ENCODE results near the gene MYLK. TPM values are rescaled to one million over a fixed set of nuclear protein-coding genes. Genes with fewer than 3 reads are reported as not detected.

The MYLK gene
- polyA plus RNA-seq, 1 donor from 2014 or later = 2.4 TPM

DNA sequence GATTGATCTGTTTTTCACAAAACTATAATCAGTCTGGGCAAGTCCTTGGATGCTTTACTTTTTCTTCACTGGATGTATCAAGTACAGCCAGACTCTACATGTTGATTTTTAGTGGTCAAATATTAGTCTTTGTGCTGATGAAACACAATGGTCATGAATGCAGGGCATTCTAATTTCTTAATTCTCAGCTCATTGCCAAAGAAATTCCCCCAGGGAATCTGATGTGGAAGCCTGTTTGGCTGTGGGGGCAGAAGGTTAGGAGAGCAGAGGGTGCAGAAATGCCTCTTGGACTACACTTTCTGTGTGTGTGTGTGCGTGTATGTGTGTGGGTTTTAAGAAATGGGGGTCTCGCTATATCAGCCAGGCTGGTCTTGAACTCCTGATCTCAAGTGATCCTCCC, 250.6 kb downstream of the MYLK start:
- H3K4me3 Mint-ChIP-seq = peak overlapping the region in 1 of 4 donors; percentile 76
- H3K27ac Mint-ChIP-seq = no peak overlapping the region
- H3K36me3 Mint-ChIP-seq = peaks cover 13% of the 10 kb centered on the region
- no peaks in the 10 kb centered on the region for H3K9me3 Mint-ChIP-seq
- peaks cover 0 to 2% (median 0%) of the 10 kb centered on the region in 3 donors for H3K4me1 Mint-ChIP-seq
- H3K27me3 Mint-ChIP-seq = no peaks in the 10 kb centered on the region

GRCh38 chr3:123632161-123632655, 251.9 kb downstream of the MYLK start:
- Mint-ChIP-seq H3K36me3 (peaks cover 11% of the 10 kb centered on the region), H3K4me1 (peaks cover 0 to 2% (median 0%) of the 10 kb centered on the region in 3 donors), H3K4me3 (no peak overlapping the region), H3K27ac (no peak overlapping the region), H3K27me3 (peaks cover 3% of the 10 kb centered on the region), H3K9me3 (no peaks in the 10 kb centered on the region)

DNA sequence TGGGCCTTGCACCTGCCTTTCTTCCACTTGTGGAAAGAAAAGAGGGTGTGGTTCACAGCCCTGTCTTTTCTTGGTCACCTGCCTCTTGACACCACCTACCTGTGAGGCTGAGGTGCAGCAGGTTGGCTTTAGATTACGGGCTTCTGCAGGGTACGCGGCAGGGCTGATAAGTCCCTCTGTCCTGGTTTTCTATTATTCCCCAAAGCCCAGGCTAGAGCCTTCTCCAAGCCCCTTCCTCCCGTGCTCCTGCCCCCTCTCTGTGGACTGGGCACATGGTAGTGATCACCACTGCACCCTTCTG, 254.4 kb downstream of the MYLK start:
- Mint-ChIP-seq H3K27me3 (peaks cover 5% of the 10 kb centered on the region), H3K4me3 (no peak overlapping the region), H3K9me3 (no peaks in the 10 kb centered on the region), H3K27ac (no peak overlapping the region), H3K36me3 (peaks cover 7% of the 10 kb centered on the region), H3K4me1 (peaks cover 0 to 2% (median 0%) of the 10 kb centered on the region in 3 donors)

- H3K27me3 Mint-ChIP-seq = peaks cover 5% of the 10 kb centered on the region
- no peak overlapping the region for H3K4me3 Mint-ChIP-seq
- peaks cover 7% of the 10 kb centered on the region for H3K36me3 Mint-ChIP-seq
- peaks cover 0 to 2% (median 0%) of the 10 kb centered on the region in 3 donors for H3K4me1 Mint-ChIP-seq
- no peak overlapping the region for H3K27ac Mint-ChIP-seq
- no peaks in the 10 kb centered on the region for H3K9me3 Mint-ChIP-seq
Observed at GRCh38 chr3:123628996-123629746, 255.0 kb downstream of the MYLK start.

DNA sequence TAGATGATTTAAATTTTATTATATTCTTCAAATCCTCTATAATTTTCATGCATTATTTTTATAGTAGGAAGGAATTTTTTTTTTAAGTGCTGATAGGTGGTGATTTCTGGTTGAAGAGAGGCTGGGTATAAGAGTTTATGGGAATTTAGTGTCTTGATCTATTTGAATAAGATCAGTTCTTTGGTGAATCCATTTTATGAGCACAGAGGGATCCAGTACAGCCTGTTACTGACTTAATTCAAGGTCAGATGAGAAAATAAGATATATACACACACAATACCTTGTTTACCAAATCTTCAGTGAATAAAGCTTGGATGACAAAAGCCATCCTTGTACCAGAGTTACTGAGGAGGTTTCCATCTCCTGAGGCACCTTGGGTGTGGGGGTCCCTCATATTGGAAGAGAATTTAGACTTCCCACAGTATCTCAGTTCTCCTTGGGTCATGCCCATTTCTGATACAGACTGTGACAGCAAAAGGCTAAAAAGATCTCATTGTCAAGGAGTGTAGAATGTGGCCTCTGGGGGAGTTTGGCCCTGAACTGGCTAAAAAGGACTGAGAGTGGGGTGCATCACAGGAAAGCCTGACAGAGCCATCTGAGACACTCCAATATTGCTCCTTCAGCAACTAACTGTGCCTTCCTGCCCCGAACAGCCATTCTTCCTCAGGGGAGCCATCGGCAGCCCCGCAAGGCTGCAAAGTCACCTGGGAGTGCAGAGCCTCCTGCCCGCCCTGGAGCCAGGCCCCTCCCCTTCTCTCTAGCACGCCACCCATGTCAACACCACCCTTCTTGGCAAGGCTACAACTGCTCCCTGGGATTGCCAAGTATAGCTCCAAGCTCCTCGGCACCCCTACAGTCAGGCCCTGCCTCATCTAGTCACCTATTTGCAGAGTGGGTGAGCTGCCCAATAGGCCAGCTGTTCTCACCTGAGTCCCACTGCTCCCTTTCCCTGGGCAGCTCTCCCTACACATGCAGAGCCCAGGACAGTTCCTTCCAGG, 256.2 kb downstream of the MYLK start:
- H3K9me3 Mint-ChIP-seq = no peaks in the 10 kb centered on the region
- H3K4me1 Mint-ChIP-seq = no peaks in the 10 kb centered on the region
- H3K27ac Mint-ChIP-seq = no peak overlapping the region
- H3K4me3 Mint-ChIP-seq = no peak overlapping the region
- peaks cover 5% of the 10 kb centered on the region for H3K27me3 Mint-ChIP-seq
- H3K36me3 Mint-ChIP-seq = peaks cover 3% of the 10 kb centered on the region

DNA sequence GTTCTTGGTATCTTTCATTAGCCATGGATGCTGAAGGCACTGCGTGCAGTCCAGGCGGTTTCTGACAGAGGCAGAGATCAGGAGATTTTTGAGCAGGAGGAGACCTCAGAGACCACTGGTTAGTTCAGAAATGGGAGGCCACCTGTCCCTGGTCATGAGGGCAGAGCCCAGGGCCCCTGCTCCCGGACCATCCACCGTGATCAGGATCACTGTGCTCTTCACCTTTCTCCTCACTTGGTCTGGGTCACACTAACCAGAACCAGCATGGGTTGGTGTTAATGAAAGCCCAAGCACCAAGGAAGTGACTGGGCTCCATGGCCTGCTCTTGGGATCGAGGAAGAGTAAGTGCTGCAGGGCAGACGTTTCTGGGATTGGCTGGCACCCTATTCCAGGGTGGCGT, 257.3 kb downstream of the MYLK start:
- Mint-ChIP-seq H3K27me3 (peaks cover 5% of the 10 kb centered on the region), H3K36me3 (peaks cover 3% of the 10 kb centered on the region), H3K4me1 (no peaks in the 10 kb centered on the region), H3K9me3 (no peaks in the 10 kb centered on the region), H3K4me3 (no peak overlapping the region), H3K27ac (no peak overlapping the region)

DNA sequence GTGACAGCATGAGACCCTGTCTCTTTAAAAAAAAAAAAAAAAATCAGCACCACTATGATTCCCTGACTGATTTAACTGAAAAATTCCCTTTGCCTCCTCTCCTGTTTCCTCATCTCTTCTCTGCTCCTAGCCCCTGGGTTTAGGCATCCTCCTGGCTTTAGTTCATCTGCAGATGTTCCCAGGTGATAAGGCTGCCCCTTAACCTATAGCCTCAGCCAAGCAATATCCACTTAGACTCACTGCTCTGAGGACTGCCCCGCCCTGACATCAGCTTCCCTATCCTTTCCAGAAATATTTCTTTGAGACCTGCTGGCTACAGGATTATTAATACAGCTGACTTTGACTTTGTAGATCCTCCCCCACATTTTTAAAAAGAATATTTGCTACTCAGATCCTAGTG, 259.8 kb downstream of the MYLK start:
- H3K9me3 Mint-ChIP-seq = no peaks in the 10 kb centered on the region
- no peak overlapping the region for H3K27ac Mint-ChIP-seq
- H3K4me3 Mint-ChIP-seq = no peak overlapping the region
- H3K36me3 Mint-ChIP-seq = peaks cover 1% of the 10 kb centered on the region
- no peaks in the 10 kb centered on the region for H3K4me1 Mint-ChIP-seq
- peaks cover 5% of the 10 kb centered on the region for H3K27me3 Mint-ChIP-seq

GRCh38 chr3:123623346-123623880, 260.7 kb downstream of the MYLK start:
- Mint-ChIP-seq H3K4me3 (no peak overlapping the region), H3K9me3 (no peaks in the 10 kb centered on the region), H3K36me3 (no peaks in the 10 kb centered on the region), H3K27ac (no peak overlapping the region), H3K4me1 (peaks cover 0 to 2% (median 0%) of the 10 kb centered on the region in 3 donors), H3K27me3 (peaks cover 5% of the 10 kb centered on the region)

- H3K36me3 Mint-ChIP-seq = no peaks in the 10 kb centered on the region
- no peaks in the 10 kb centered on the region for H3K9me3 Mint-ChIP-seq
Observed at GRCh38 chr3:123622766-123623165, 261.4 kb downstream of the MYLK start.

DNA sequence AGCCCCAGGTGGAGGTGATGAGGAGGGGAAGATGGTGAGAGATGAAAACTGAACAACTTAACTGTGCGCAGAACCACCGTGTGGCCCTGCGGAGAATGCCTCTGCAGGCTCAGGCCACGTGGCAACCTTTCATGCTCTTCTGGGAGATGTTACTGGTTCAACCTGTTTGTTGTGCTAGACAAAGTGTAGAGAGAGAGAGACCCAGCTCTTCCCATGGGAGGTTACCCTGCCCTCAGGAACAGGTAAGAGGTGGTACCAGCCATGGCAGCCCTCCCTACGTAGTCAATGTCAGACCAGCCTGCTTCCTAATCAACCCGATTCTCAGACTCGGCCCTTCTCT, 262.3 kb downstream of the MYLK start:
- Mint-ChIP-seq H3K27ac (no peak overlapping the region), H3K4me1 (peaks cover 0 to 3% (median 0%) of the 10 kb centered on the region in 3 donors)

More at GRCh38 chr3:123622766-123623165, 261.4 kb downstream of the MYLK start:
- Mint-ChIP-seq H3K27ac (no peak overlapping the region), H3K27me3 (peaks cover 4% of the 10 kb centered on the region), H3K4me3 (no peak overlapping the region), H3K4me1 (peaks cover 0 to 3% (median 0%) of the 10 kb centered on the region in 3 donors)

GRCh38 chr3:123621186-123621849, 262.8 kb downstream of the MYLK start:
- H3K4me3 Mint-ChIP-seq = no peak overlapping the region
- peaks cover 2% of the 10 kb centered on the region for H3K27me3 Mint-ChIP-seq
- no peak overlapping the region for H3K27ac Mint-ChIP-seq
- H3K9me3 Mint-ChIP-seq = no peaks in the 10 kb centered on the region
- H3K4me1 Mint-ChIP-seq = peaks cover 0 to 3% (median 0%) of the 10 kb centered on the region in 3 donors
- no peaks in the 10 kb centered on the region for H3K36me3 Mint-ChIP-seq

More for the DNA sequence above, 262.3 kb downstream of the MYLK start:
- Mint-ChIP-seq H3K9me3 (no peaks in the 10 kb centered on the region), H3K4me3 (peak overlapping the region in 1 of 4 donors; percentile 58), H3K27me3 (peaks cover 2% of the 10 kb centered on the region), H3K36me3 (no peaks in the 10 kb centered on the region)

DNA sequence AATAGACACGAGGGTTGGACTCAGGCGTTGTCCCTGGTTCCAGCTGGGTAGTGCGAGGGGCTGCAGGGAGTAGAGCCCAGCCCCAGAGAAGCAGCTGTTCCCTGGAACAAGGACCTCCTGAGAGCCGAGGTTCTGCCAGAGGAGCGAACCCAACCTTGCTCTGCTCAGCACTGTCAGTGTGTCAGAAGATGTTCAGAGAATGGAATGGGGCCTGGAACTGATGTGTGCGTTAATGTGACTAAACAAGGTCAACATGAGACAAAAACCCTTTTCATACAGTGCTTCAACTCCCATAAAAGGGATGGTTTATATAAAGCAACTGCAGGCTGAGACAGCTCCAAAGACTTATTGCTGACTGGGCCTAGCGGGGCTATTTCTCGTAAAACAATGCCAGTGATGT, 263.8 kb downstream of the MYLK start:
- peaks cover 2% of the 10 kb centered on the region for H3K27me3 Mint-ChIP-seq
- peak overlapping the region in 1 of 3 donors; percentile 59 for H3K27ac Mint-ChIP-seq
- H3K4me3 Mint-ChIP-seq = no peak overlapping the region
- H3K36me3 Mint-ChIP-seq = no peaks in the 10 kb centered on the region
- H3K4me1 Mint-ChIP-seq = peaks cover 0 to 3% (median 0%) of the 10 kb centered on the region in 3 donors
- no peaks in the 10 kb centered on the region for H3K9me3 Mint-ChIP-seq

- Mint-ChIP-seq H3K4me3 (no peak overlapping the region), H3K27ac (peak overlapping the region in 1 of 3 donors; percentile 77), H3K4me1 (peaks cover 0 to 3% (median 0%) of the 10 kb centered on the region in 3 donors), H3K9me3 (no peaks in the 10 kb centered on the region), H3K36me3 (peaks cover 2% of the 10 kb centered on the region), H3K27me3 (no peaks in the 10 kb centered on the region)
Observed at GRCh38 chr3:123618768-123619484, 265.2 kb downstream of the MYLK start.

DNA sequence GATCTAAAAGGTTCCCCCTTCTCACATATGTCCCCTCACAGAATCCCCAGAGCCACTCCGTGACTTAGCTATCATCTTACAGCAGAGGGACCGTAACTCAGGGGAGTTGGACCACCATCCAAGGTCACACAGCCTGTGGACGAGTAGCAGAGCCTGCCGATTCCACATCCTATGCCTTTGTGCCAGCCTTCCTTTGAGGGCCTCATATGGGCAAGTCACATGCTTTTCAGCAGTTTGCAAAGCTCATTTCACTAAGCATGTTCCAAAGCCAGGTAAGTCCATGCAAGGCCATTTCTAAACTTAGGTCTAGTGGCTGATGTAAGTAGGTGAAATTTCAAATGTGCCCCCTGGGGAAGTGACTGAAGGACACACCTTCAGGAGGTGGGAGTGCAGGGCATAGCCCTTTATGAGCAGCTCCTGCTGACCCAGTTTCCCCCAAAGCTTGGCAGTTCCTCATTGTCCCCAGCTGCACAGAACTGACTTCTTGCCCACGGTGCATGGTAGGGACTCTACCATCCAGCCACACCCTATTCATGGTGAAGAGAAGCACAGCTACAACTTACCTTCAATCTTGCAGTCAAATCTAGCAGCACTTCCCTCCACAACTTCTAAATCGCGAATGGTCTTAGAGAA, 265.9 kb downstream of the MYLK start:
- no peaks in the 10 kb centered on the region for H3K27me3 Mint-ChIP-seq
- peaks cover 2% of the 10 kb centered on the region for H3K36me3 Mint-ChIP-seq
- H3K4me3 Mint-ChIP-seq = no peak overlapping the region
- peaks cover 0 to 3% (median 0%) of the 10 kb centered on the region in 3 donors for H3K4me1 Mint-ChIP-seq
- H3K9me3 Mint-ChIP-seq = no peaks in the 10 kb centered on the region
- H3K27ac Mint-ChIP-seq = no peak overlapping the region
